K562 (cell line): ENCODE data around the gene DHX29. TPM values are rescaled to one million over a fixed set of nuclear protein-coding genes. Genes with fewer than 3 reads are reported as not detected.

Experiments used
- ATAC-seq: fragments of 200-7000 bp; cut with Tn5 transposase; 3 replicates; pipeline ENCODE4 v1.9.1; 2020; ENCODE audit warnings: moderate library complexity
- BruUV-seq: library from RNA; stranded (reverse); fragments of 400-500 nt; replicated peaks from 2 replicates; lab custom pipeline; 2021; lab: Mats Ljungman, UMichigan
- CTCF ChIA-PET: fragments of 300-600 bp; formaldehyde crosslinking; extraction: SDS; loops from one replicate; lab custom pipeline; 2021; ENCODE audit warnings: low intra/inter-chr PET ratio; lab: Yijun Ruan, JAX
- POLR2A ChIA-PET: fragments of 300-600, 350-650 bp; sonication (Branson Sonifier 250); formaldehyde crosslinking; extraction: SDS; loops from one replicate; lab custom pipeline; 2021; ENCODE audit warnings: antibody characterized with exemption, inconsistent platforms; lab: Yijun Ruan, JAX
- DNase-seq, 4 experiments: peaks; one replicate each; pipeline versions ENCODE4 v3.0.0 to v3.0.0-alpha.2; 2011 to 2018; ENCODE audit warnings: low spot score in 3 of 4, mixed read lengths in 3 of 4; ENCODE audit errors: extremely low read depth in 1 of 4
- FAIRE-seq: peaks from 2 replicates; lab custom pipeline; 2011; peaks lifted over from hg19 to GRCh38; lab: Jason Lieb, UNC
- H2AFZ ChIP-seq: 2 replicates; pipeline ENCODE4 v1.6.0; 2011; ENCODE audit warnings: low read depth, low read length, control low read depth, inconsistent platforms
- H3K27ac ChIP-seq: fragments of 200-600 bp; 3 replicates; pipeline ENCODE4 v1.8.0; 2011; ENCODE audit warnings: low read depth, mild to moderate bottlenecking, control low read depth, inconsistent platforms, low read length, moderate library complexity, mixed read lengths; ENCODE audit errors: extremely low read depth
- H3K27me3 ChIP-seq, 2 experiments: fragments of 300-600 bp in 1 of 2; 2 replicates in 1 of 2; 3 replicates in 1 of 2; pipeline versions ENCODE4 v1.6.0 to v1.8.0; 2011; ENCODE audit warnings: inconsistent platforms in 2 of 2, low read length in 2 of 2, mild to moderate bottlenecking in 1 of 2, mixed read lengths in 1 of 2, moderate library complexity in 1 of 2; ENCODE audit not compliant: control insufficient read depth in 2 of 2, insufficient read depth in 2 of 2
- H3K36me3 ChIP-seq: fragments of 300-600 bp; 3 replicates; pipeline ENCODE4 v1.8.0; 2011; ENCODE audit warnings: mild to moderate bottlenecking, low read length, inconsistent platforms; ENCODE audit not compliant: control insufficient read depth, insufficient read depth
- H3K4me1 ChIP-seq, 2 experiments: fragments of 200-600 bp in 1 of 2; replicated peaks in 1 of 2; 2 replicates in 1 of 2; 3 replicates in 1 of 2; pipeline versions ENCODE4 v1.5.1 to v1.8.0; 2011; ENCODE audit warnings: inconsistent platforms in 2 of 2, low read length in 2 of 2, mild to moderate bottlenecking in 1 of 2, mixed read lengths in 1 of 2, moderate library complexity in 1 of 2; ENCODE audit not compliant: control insufficient read depth in 2 of 2, insufficient read depth in 2 of 2
- H3K4me2 ChIP-seq: 2 replicates; pipeline ENCODE4 v1.6.1; 2011; ENCODE audit warnings: low read length, control low read depth, inconsistent platforms, mixed read lengths; ENCODE audit not compliant: insufficient read depth
- H3K4me3 ChIP-seq: fragments of 200-600 bp; sonication (generic), shearing (Covaris generic); 2 replicates; pipeline ENCODE4 v1.5.1; 2016; ENCODE audit warnings: control low read depth, inconsistent platforms
- H3K79me2 ChIP-seq: fragments of 200-600 bp; 3 replicates; pipeline ENCODE4 v1.8.0; 2011; ENCODE audit warnings: low read length, inconsistent platforms; ENCODE audit not compliant: control insufficient read depth, insufficient read depth
- H3K9ac ChIP-seq, 2 experiments: 2 replicates each; pipeline versions ENCODE4 v1.6.0 to v1.6.1; 2011; ENCODE audit warnings: low read depth in 2 of 2, low read length in 2 of 2, control low read depth in 1 of 2, inconsistent platforms in 1 of 2, mild to moderate bottlenecking in 1 of 2, mixed read lengths in 1 of 2; ENCODE audit not compliant: insufficient read depth in 1 of 2
- H3K9me1 ChIP-seq: one replicate; pipeline ENCODE4 v1.6.0; 2011; ENCODE audit warnings: inconsistent platforms, mild to moderate bottlenecking, low read length, moderate library complexity; ENCODE audit not compliant: control insufficient read depth, insufficient read depth
- H3K9me3 ChIP-seq: replicated peaks from 2 replicates; pipeline ENCODE4 v1.5.1; 2011; ENCODE audit warnings: low read depth, low read length, inconsistent platforms; ENCODE audit not compliant: control insufficient read depth, insufficient read depth
- H4K20me1 ChIP-seq: replicated peaks from 2 replicates; pipeline ENCODE4 v1.6.1; 2011; ENCODE audit warnings: low read length, inconsistent platforms, mixed read lengths; ENCODE audit not compliant: control insufficient read depth, insufficient read depth
- FOXP1 ChIP-seq: sonication (generic); formaldehyde crosslinking; IDR thresholded peaks from 2 replicates; pipeline ENCODE4 v1.8.0; 2022; ENCODE audit warnings: mild to moderate bottlenecking, missing genetic modification reagents
- POLR3G ChIP-seq: IDR thresholded peaks from 2 replicates; pipeline ENCODE4 v1.6.1; 2011; ENCODE audit not compliant: insufficient read length, insufficient replicate concordance; ENCODE audit errors: extremely low read depth
- PRMT5 ChIP-seq: sonication (generic); formaldehyde crosslinking; IDR thresholded peaks from 2 replicates; pipeline ENCODE4 v1.5.0; 2020; ENCODE audit warnings: missing genetic modification reagents
- TAF15 ChIP-seq: fragments of 200-400 bp; formaldehyde crosslinking; IDR thresholded peaks from 2 replicates; pipeline ENCODE4 v1.6.1; 2017; ENCODE audit warnings: mild to moderate bottlenecking, low read depth, low read length, moderate library complexity
- ZNF79 ChIP-seq: fragments of 250-450 bp; sonication (Bioruptor Pico); IDR thresholded peaks from 2 replicates; pipeline ENCODE4 v1.4.0; 2020; ENCODE audit warnings: low read depth, mild to moderate bottlenecking, moderate library complexity
- WGBS: fragments of 100-300 bp; shearing (Covaris generic); methylation state at CpG from one replicate; pipeline ENCODE4 v1.1.6; 2016; ENCODE audit warnings: low coverage, mixed read lengths; ENCODE audit not compliant: insufficient coverage; ENCODE audit errors: missing lambda C conversion rate; 5-methylcytosine and 5-hydroxymethylcytosine counted together
- in situ Hi-C: fragments of 300-500 bp; cut with MboI; formaldehyde crosslinking; loops from 4 replicates; pipeline ENCODE4 v1.15.0; 2018; ENCODE audit warnings: inconsistent platforms, mixed read lengths
- intact Hi-C: fragments of 100-400 bp; cut with micrococcal nuclease; formaldehyde crosslinking; loops from 2 replicates; pipeline ENCODE4 v1.14.2; 2022
- polyA plus RNA-seq, 8 experiments: library from polyadenylated mRNA; depleted of rRNA in 4 of 8; stranded (reverse) in 5 of 8; unstranded in 3 of 8; fragments of >200 nt; fragmentation: Nextera tagmentation in 2 of 8; fragmentation: Illumina TruSeq in 1 of 8; extraction: Ambion mirVana in 2 of 8; extraction: Trizol in 1 of 8; gene quantifications; 2 replicates each; pipeline versions ENCODE4 v1.2.1 to v1.2.3, GENCODE V29; 2011 to 2014; ENCODE audit warnings: inconsistent platforms in 1 of 8, missing spikeins in 1 of 8
- total RNA-seq, 7 experiments: library from RNA; depleted of rRNA in 6 of 7; stranded (reverse); fragments of >200 nt in 6 of 7; fragmentation: Illumina TruSeq in 2 of 7; extraction: Trizol in 2 of 7; gene quantifications; 2 replicates each; pipeline versions ENCODE4 v1.2.1 to v1.2.3, GENCODE V29; 2011 to 2021; ENCODE audit warnings: low replicate concordance in 1 of 7
- TF ChIP-seq, protein P1 (sequence below), 2 experiments: IDR thresholded peaks; 2 replicates each; pipeline ENCODE4 v1.6.1; 2011; ENCODE audit warnings: borderline replicate concordance in 1 of 2, control low read depth in 1 of 2, low read depth in 1 of 2, low read length in 1 of 2, mild to moderate bottlenecking in 1 of 2, mixed read lengths in 1 of 2, moderate library complexity in 1 of 2; ENCODE audit not compliant: insufficient read depth in 1 of 2, insufficient read length in 1 of 2, poor library complexity in 1 of 2, severe bottlenecking in 1 of 2; ENCODE audit errors: extremely low read depth in 1 of 2
- TF ChIP-seq, protein P2 (sequence below): sonication (generic); formaldehyde crosslinking; IDR thresholded peaks from 2 replicates; pipeline ENCODE4 v1.8.1; 2023; ENCODE audit warnings: mild to moderate bottlenecking, missing genetic modification reagents

DHX29 gene
- total and polyA plus RNA-seq, 9 of the 15 experiments (the other 6 are each of a cell fraction or from before 2014, with no cell fraction given) = 7.5 to 42.1 (median 25.0) TPM

DNA sequence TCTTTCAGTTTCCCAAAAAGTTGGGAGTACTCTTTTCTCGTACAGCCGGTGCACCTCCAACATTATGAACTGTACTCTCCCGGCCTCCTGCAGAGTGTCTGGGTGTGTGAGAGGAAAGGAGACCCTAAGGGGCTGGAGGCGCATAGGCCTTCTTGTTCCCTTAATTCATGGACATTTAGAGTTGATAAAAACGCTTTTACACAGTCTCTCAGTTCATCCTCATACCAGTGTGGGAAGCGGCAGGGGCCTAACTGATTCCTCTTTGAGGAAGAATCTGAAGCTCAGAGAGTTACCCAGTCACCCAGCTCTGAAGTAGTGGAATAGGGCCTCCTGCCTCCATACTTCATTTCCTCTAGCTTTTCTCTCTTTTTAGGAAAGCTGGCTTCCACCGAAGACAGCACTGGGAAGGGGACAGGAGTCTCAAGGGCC lies 83.7 kb downstream of the DHX29 start:
- no peaks in the 10 kb centered on the region for H3K36me3 ChIP-seq
- TF ChIP-seq PRMT5 (CRISPR knock-in tag) (no peak), ZNF79 (no peak)
- BruUV-seq = no TSS peak
- POLR2A ChIA-PET = no interaction called here
- H4K20me1 ChIP-seq = no peaks in the 10 kb centered on the region
- FAIRE-seq = no peak
- no peak overlapping the region for H3K27ac ChIP-seq
- H3K9me1 ChIP-seq = peaks cover 3% of the 10 kb centered on the region
- no peak overlapping the region for H2AFZ ChIP-seq
- H3K27me3 ChIP-seq = peaks cover 0 to 14% of the 10 kb centered on the region in 2 experiments; a peak in 2 of 5 replicates
- 37% methylated on average over 7 of the region's 7 CpGs for WGBS
- DNase-seq = no peak
- ATAC-seq = no peak
- CTCF ChIA-PET = no interaction called here
- no peaks in the 10 kb centered on the region for H3K79me2 ChIP-seq
- intact Hi-C loops (no loop called here), in situ Hi-C loops (no loop called here)
- no peak overlapping the region for H3K9ac ChIP-seq
- H3K4me2 ChIP-seq = no peak overlapping the region
- H3K9me3 ChIP-seq = no peaks in the 10 kb centered on the region
- H3K4me1 ChIP-seq = peaks cover 6 to 31% of the 10 kb centered on the region in 2 experiments; a peak in 3 of 5 replicates
- H3K4me3 ChIP-seq = no peak overlapping the region

DNA sequence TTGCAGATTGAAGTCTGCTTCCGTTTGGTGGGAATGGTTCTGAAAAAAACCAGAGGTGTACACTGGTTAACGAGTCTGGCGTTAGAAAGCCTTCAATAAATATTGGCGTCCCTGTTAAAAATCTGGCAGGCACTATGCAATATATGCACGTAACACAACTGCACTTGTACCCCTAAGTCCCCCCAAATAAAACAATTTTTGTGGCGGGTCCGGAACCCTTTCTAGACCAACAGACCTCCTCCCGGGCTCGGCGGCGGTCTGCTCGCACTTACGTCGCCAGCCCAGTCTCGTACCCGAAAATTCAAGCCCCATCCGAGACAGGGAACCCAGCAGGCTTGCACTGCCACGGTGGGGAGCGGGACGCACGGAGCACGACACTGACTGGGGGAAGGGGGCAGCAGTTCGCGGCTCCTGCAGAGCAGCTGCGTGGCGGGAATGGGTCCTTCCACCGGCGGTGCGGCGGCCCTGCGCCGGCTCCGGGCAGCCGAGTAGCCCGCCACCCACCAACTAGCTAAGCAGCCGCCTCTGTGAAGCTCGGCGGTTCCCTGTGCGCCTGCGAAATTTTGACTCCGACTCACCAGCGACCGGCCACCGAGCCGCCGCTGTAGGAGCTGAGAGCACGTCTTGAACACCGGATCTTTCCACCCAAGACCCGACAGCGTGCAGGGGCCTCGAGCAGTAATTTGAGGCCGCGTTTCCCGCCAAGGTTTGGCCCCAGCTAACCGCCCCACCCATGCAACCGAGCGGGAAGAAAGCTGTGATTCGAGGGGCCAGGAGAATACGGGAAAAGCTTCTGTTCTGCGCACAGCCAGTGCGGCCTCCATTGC lies 84.3 kb downstream of the DHX29 start:
- 61% methylated on average over 59 of the region's 61 CpGs for WGBS
- CTCF ChIA-PET = no interaction called here
- Histone ChIP-seq H3K36me3 (no peaks in the 10 kb centered on the region), H3K9ac (no peak overlapping the region), H3K9me3 (no peaks in the 10 kb centered on the region), H3K27ac (no peak overlapping the region), H3K9me1 (peaks cover 3% of the 10 kb centered on the region), H3K4me1 (peaks cover 6 to 31% of the 10 kb centered on the region in 2 experiments; a peak in 3 of 5 replicates), H4K20me1 (no peaks in the 10 kb centered on the region), H2AFZ (no peak overlapping the region), H3K79me2 (no peaks in the 10 kb centered on the region), H3K27me3 (peaks cover 0 to 14% of the 10 kb centered on the region in 2 experiments; a peak in 2 of 5 replicates), H3K4me2 (no peak overlapping the region), H3K4me3 (no peak overlapping the region)
- DNase-seq = no peak
- no peak for TF ChIP-seq TAF15
- TF ChIP-seq FOXP1 (CRISPR knock-in tag) = no peak
- no peak for TF ChIP-seq POLR3G
- TF ChIP-seq, protein P1, sequence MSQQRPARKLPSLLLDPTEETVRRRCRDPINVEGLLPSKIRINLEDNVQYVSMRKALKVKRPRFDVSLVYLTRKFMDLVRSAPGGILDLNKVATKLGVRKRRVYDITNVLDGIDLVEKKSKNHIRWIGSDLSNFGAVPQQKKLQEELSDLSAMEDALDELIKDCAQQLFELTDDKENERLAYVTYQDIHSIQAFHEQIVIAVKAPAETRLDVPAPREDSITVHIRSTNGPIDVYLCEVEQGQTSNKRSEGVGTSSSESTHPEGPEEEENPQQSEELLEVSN (IDR thresholded peaks at IDR 0.05; ENCODE audit: borderline replicate concordance in 1 of 2, extremely low read depth in 1 of 2, insufficient read depth in 1 of 2, insufficient read length in 1 of 2, low read depth in 1 of 2, low read length in 1 of 2, poor library complexity in 1 of 2, severe bottlenecking in 1 of 2) = peak in 1 of 2 experiments; percentile 54
- TF ChIP-seq, protein P2, sequence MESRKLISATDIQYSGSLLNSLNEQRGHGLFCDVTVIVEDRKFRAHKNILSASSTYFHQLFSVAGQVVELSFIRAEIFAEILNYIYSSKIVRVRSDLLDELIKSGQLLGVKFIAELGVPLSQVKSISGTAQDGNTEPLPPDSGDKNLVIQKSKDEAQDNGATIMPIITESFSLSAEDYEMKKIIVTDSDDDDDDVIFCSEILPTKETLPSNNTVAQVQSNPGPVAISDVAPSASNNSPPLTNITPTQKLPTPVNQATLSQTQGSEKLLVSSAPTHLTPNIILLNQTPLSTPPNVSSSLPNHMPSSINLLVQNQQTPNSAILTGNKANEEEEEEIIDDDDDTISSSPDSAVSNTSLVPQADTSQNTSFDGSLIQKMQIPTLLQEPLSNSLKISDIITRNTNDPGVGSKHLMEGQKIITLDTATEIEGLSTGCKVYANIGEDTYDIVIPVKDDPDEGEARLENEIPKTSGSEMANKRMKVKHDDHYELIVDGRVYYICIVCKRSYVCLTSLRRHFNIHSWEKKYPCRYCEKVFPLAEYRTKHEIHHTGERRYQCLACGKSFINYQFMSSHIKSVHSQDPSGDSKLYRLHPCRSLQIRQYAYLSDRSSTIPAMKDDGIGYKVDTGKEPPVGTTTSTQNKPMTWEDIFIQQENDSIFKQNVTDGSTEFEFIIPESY (CRISPR knock-in tag) = 0 out of 2 replicates have a peak, but pooled peaks have one; percentile 10
- no peak for ATAC-seq
- FAIRE-seq = no peak
- intact Hi-C loops = no loop called here
- in situ Hi-C loops = no loop called here
- BruUV-seq = no TSS peak
- POLR2A ChIA-PET = no interaction called here
